ENCODE results near the gene SBK1.

- no peak for TF ChIP-seq CTCF (conservative IDR thresholded peaks at IDR 0.05)
- TF ChIP-seq EZH2 (IDR thresholded peaks at IDR 0.05; ENCODE audit: low read depth) = no peak
These were observed 27.2 kb downstream of the SBK1 start for GRCh38 chr16:28319476-28320022.
